HG03342 (cell line): ENCODE results near the gene PATE3.

ENCODE experiments used
- ATAC-seq: cut with Tn5 transposase; IDR thresholded peaks from one replicate; pipeline ENCODE4 v1.9.1; 2021; ENCODE audit warnings: mild to moderate bottlenecking, moderate library complexity; ENCODE audit not compliant: unreplicated experiment

The PATE3 gene

DNA sequence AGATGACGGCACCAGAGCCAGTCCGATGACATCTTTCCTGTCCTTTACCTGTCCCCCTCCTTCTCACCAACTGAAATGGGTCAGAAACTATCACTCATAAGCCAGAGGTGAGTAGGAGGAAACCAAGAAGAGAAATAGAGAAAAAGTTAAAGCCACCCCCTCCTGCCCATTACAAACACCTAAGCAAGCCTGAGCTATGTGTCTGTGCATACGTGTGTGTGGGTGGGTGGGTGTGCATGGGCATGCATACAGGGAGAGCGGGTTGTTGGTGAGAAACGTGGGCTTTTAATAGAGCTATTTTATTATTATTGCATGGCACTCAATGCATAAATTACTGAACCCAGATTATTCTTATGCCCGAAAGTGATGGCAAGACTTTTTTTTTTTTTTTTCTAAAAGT is 47.8 kb downstream of the PATE3 start:
- ATAC-seq, result no peak
